CD14-positive monocyte (primary cell): ENCODE results near the gene CNTNAP5. TPM values are rescaled to one million over a fixed set of nuclear protein-coding genes. Genes with fewer than 3 reads are reported as not detected.

Experiments used
- DNase-seq, 3 donors: peaks; one replicate each; pipeline ENCODE4 v3.0.0-alpha.2; 2011 to 2022
- H2AFZ ChIP-seq: 2 replicates; pipeline ENCODE4 v1.6.0; 2012; ENCODE audit warnings: mild to moderate bottlenecking, low read depth, low read length, inconsistent platforms; ENCODE audit not compliant: insufficient read depth, poor library complexity, severe bottlenecking
- H3K27ac ChIP-seq, 2 donors: 1 replicate in 1 of 2; 2 replicates in 1 of 2; pipeline ENCODE4 v1.5.1; 2012 to 2013; ENCODE audit warnings: low read length in 2 of 2, control low read depth in 1 of 2, inconsistent platforms in 1 of 2, low read depth in 1 of 2, mild to moderate bottlenecking in 1 of 2
- H3K27me3 ChIP-seq, 2 donors: one replicate each; pipeline versions ENCODE4 v1.6.0 to v1.6.1; 2011 to 2013; ENCODE audit warnings: low read length in 2 of 2; ENCODE audit not compliant: control insufficient read depth in 2 of 2, insufficient read depth in 2 of 2
- H3K36me3 ChIP-seq, 2 donors: replicated peaks in 1 of 2; 1 replicate in 1 of 2; 2 replicates in 1 of 2; pipeline versions ENCODE4 v1.5.1 to v1.6.1; 2012 to 2013; ENCODE audit warnings: low read length in 2 of 2, control low read depth in 1 of 2, inconsistent platforms in 1 of 2, mild to moderate bottlenecking in 1 of 2; ENCODE audit not compliant: insufficient read depth in 2 of 2, control insufficient read depth in 1 of 2
- H3K4me1 ChIP-seq, 2 donors: 1 replicate in 1 of 2; 2 replicates in 1 of 2; pipeline versions ENCODE4 v1.5.1 to v1.6.1; 2012 to 2013; ENCODE audit warnings: low read length in 2 of 2, control low read depth in 1 of 2, inconsistent platforms in 1 of 2, mild to moderate bottlenecking in 1 of 2, moderate library complexity in 1 of 2; ENCODE audit not compliant: insufficient read depth in 2 of 2, control insufficient read depth in 1 of 2
- H3K4me2 ChIP-seq: replicated peaks from 2 replicates; pipeline ENCODE3; 2012; ENCODE audit warnings: low read length, moderate library complexity, mild to moderate bottlenecking; ENCODE audit not compliant: poor library complexity, severe bottlenecking; ENCODE audit errors: extremely low read depth
- H3K4me3 ChIP-seq, 3 experiments: fragments of 200-600 bp in 1 of 3; sonication (generic) in 1 of 3; replicated peaks in 1 of 3; 1 replicate in 2 of 3; 2 replicates in 1 of 3; pipeline ENCODE4 v1.5.1; 2011 to 2013; ENCODE audit warnings: low read length in 3 of 3, mild to moderate bottlenecking in 3 of 3, control low read depth in 2 of 3, low read depth in 2 of 3, inconsistent platforms in 1 of 3, moderate library complexity in 1 of 3
- H3K79me2 ChIP-seq: 2 replicates; pipeline ENCODE4 v1.6.0; 2012; ENCODE audit warnings: mild to moderate bottlenecking, control low read depth, inconsistent platforms, low read length, moderate library complexity; ENCODE audit not compliant: insufficient read depth
- H3K9ac ChIP-seq: 2 replicates; pipeline ENCODE4 v1.6.0; 2017; ENCODE audit warnings: low read length, mild to moderate bottlenecking; ENCODE audit not compliant: insufficient read depth, poor library complexity, severe bottlenecking
- H3K9me3 ChIP-seq, 2 donors: replicated peaks in 1 of 2; 1 replicate in 1 of 2; 2 replicates in 1 of 2; pipeline versions ENCODE4 v1.5.1 to v1.6.1; 2012 to 2013; ENCODE audit warnings: low read length in 2 of 2, control low read depth in 1 of 2; ENCODE audit not compliant: control insufficient read depth in 1 of 2, insufficient read depth in 1 of 2
- H4K20me1 ChIP-seq: 2 replicates; pipeline ENCODE4 v1.6.0; 2012; ENCODE audit warnings: mild to moderate bottlenecking, low read length, control low read depth, moderate library complexity; ENCODE audit not compliant: insufficient read depth
- H3K27ac Mint-ChIP-seq, 7 donors: one replicate each; pipeline ENCODE4 v1.8.0; 2020; ENCODE audit warnings: mild to moderate bottlenecking in 7 of 7, mixed read lengths in 7 of 7, moderate library complexity in 6 of 7, inconsistent platforms in 2 of 7
- H3K27me3 Mint-ChIP-seq, 3 donors: one replicate each; pipeline ENCODE4 v1.8.0; 2021 to 2022; ENCODE audit warnings: low read depth in 3 of 3, mild to moderate bottlenecking in 3 of 3, mixed read lengths in 3 of 3, moderate library complexity in 3 of 3, inconsistent platforms in 1 of 3
- H3K36me3 Mint-ChIP-seq, 2 donors: one replicate each; pipeline ENCODE4 v1.8.0; 2020; ENCODE audit warnings: mixed read lengths in 2 of 2, inconsistent platforms in 1 of 2, mild to moderate bottlenecking in 1 of 2
- H3K4me1 Mint-ChIP-seq: one replicate; pipeline ENCODE4 v1.8.0; 2020; ENCODE audit warnings: mild to moderate bottlenecking, mixed read lengths
- H3K4me3 Mint-ChIP-seq, 2 donors: one replicate each; pipeline ENCODE4 v1.8.0; 2020; ENCODE audit warnings: mild to moderate bottlenecking in 2 of 2, mixed read lengths in 2 of 2, moderate library complexity in 1 of 2
- H3K9me3 Mint-ChIP-seq, 7 donors: one replicate each; pipeline ENCODE4 v1.8.0; 2020 to 2022; ENCODE audit warnings: mixed read lengths in 7 of 7, mild to moderate bottlenecking in 6 of 7, moderate library complexity in 6 of 7, inconsistent platforms in 2 of 7
- CTCF ChIP-seq: fragments of 200-600 bp; IDR thresholded peaks from one replicate; pipeline ENCODE4 v1.8.0; 2022; ENCODE audit warnings: antibody characterized with exemption, mild to moderate bottlenecking
- WGBS: methylation state at CpG from one replicate; pipeline ENCODE4 v1.1.5; 2013; ENCODE audit warnings: missing lambda C conversion rate; ENCODE audit not compliant: insufficient coverage; 5-methylcytosine and 5-hydroxymethylcytosine counted together
- intact Hi-C, 2 donors: fragments of 100-400 bp; cut with micrococcal nuclease; formaldehyde crosslinking; loops; one replicate each; pipeline versions ENCODE4 v1.15.0 to v1.15.1; 2023
- polyA plus RNA-seq, 3 donors: library from polyadenylated mRNA; depleted of rRNA in 1 of 3; unstranded in 2 of 3; stranded (reverse) in 1 of 3; fragments of 300-500 nt in 2 of 3; fragments of >200 nt in 1 of 3; fragmentation: Illumina TruSeq in 2 of 3; gene quantifications; 1 replicate in 2 of 3; 2 replicates in 1 of 3; pipeline ENCODE4 v1.2.3, GENCODE V29; 2012 to 2021

The CNTNAP5 gene
- polyA plus RNA-seq, 3 donors: not detected

DNA sequence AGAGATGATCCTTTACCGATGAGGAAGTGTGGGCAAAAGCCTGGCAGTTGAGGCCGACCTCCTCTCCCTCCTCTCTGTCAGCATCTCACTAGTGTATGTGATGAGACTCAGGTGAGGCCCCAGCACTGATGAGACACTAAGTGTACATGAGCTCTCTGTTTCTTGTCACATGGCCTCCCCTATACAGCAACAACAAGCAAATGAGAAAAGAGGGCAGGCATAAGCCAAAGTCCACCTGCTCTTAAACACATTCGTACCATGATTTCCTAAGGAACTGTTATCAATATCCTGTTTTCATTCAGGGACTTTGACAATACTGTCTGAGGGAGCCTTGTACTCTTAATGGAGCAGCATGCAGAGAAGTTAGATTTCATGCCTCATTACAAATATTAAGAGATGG lies 113.0 kb downstream of the CNTNAP5 start:
- H3K27ac Mint-ChIP-seq: no peak overlapping the region
- H3K4me1 Mint-ChIP-seq: no peaks in the 10 kb centered on the region
- WGBS: no CpG with 5 or more reads among the region's 3 CpGs
- no peaks in the 10 kb centered on the region for H3K36me3 Mint-ChIP-seq
- Histone ChIP-seq H3K4me3 (no peak overlapping the region), H3K4me1 (no peaks in the 10 kb centered on the region), H3K79me2 (no peaks in the 10 kb centered on the region), H4K20me1 (no peaks in the 10 kb centered on the region), H3K9ac (no peak overlapping the region), H3K9me3 (peaks cover 4 to 23% of the 10 kb centered on the region in 2 donors), H3K4me2 (no peak overlapping the region), H3K36me3 (no peaks in the 10 kb centered on the region), H3K27me3 (no peaks in the 10 kb centered on the region), H3K27ac (no peak overlapping the region), H2AFZ (no peak overlapping the region)
- H3K4me3 Mint-ChIP-seq: no peak overlapping the region
- peaks cover 3 to 20% (median 13%) of the 10 kb centered on the region in 7 donors for H3K9me3 Mint-ChIP-seq
- TF ChIP-seq CTCF: no peak
- H3K27me3 Mint-ChIP-seq: no peaks in the 10 kb centered on the region
- intact Hi-C loops: no loop called here
- no peak for DNase-seq

GRCh38 chr2:124145982-124146381 lies 120.9 kb downstream of the CNTNAP5 start:
- no peaks in the 10 kb centered on the region for H4K20me1 ChIP-seq
- no peak for DNase-seq
- no peak for TF ChIP-seq CTCF
- H3K9me3 ChIP-seq: no peaks in the 10 kb centered on the region
- no peaks in the 10 kb centered on the region for H3K36me3 ChIP-seq
- H3K9me3 Mint-ChIP-seq: peaks cover 0 to 2% (median 2%) of the 10 kb centered on the region in 7 donors
- no peak overlapping the region for H3K27ac ChIP-seq
- no peak overlapping the region for H3K4me2 ChIP-seq
- intact Hi-C loops: no loop called here
- no peak overlapping the region for H3K4me3 ChIP-seq
- no peaks in the 10 kb centered on the region for H3K4me1 ChIP-seq
- no CpG with 5 or more reads among the region's 4 CpGs for WGBS
- no peak overlapping the region for H3K9ac ChIP-seq
- no peak overlapping the region for H3K27ac Mint-ChIP-seq
- no peaks in the 10 kb centered on the region for H3K27me3 Mint-ChIP-seq
- no peak overlapping the region for H2AFZ ChIP-seq
- H3K36me3 Mint-ChIP-seq: no peaks in the 10 kb centered on the region
- no peaks in the 10 kb centered on the region for H3K79me2 ChIP-seq
- H3K27me3 ChIP-seq: no peaks in the 10 kb centered on the region
- H3K4me1 Mint-ChIP-seq: no peaks in the 10 kb centered on the region
- no peak overlapping the region for H3K4me3 Mint-ChIP-seq
